Panc1 (cell line): ENCODE results near the gene PITX3. TPM values are rescaled to one million over a fixed set of nuclear protein-coding genes. Genes with fewer than 3 reads are reported as not detected.

Source experiments
- ATAC-seq: fragments of 200-7000 bp; cut with Tn5 transposase; 2 replicates; pipeline ENCODE4 v1.9.1; 2020; ENCODE audit warnings: mild to moderate bottlenecking, moderate library complexity
- BruUV-seq: library from RNA; stranded (reverse); fragments of 400-500 nt; replicated peaks from 2 replicates; lab custom pipeline; 2021; lab: Mats Ljungman, UMichigan
- CTCF ChIA-PET: fragments of 300-600 bp; sonication (Branson Sonifier 250); formaldehyde crosslinking; loops from one replicate; lab custom pipeline; 2022; ENCODE audit warnings: antibody characterized with exemption; lab: Charles Lee
- POLR2A ChIA-PET: fragments of 300-600 bp; sonication (Branson Sonifier 250); formaldehyde crosslinking; loops from one replicate; lab custom pipeline; 2022; ENCODE audit warnings: antibody characterized with exemption; lab: Charles Lee
- DNase-seq: peaks from one replicate; pipeline ENCODE4 v3.0.0-alpha.2; 2010; ENCODE audit warnings: low read depth, low spot score
- H3K27ac ChIP-seq: 2 replicates; pipeline ENCODE4 v1.5.1; 2011; ENCODE audit warnings: mild to moderate bottlenecking, low read length, inconsistent platforms
- H3K27me3 ChIP-seq: fragments of 200-500 bp; sonication (Bioruptor generic); 2 replicates; pipeline ENCODE4 v1.6.0; 2014; ENCODE audit warnings: low read length, inconsistent platforms; ENCODE audit not compliant: control insufficient read depth, insufficient read depth
- H3K36me3 ChIP-seq: fragments of 200-500 bp; sonication (Bioruptor generic); 2 replicates; pipeline ENCODE4 v1.5.1; 2014; ENCODE audit warnings: inconsistent platforms, mild to moderate bottlenecking, low read length, moderate library complexity; ENCODE audit not compliant: control insufficient read depth, insufficient read depth
- H3K4me1 ChIP-seq: 2 replicates; pipeline ENCODE4 v1.5.1; 2011; ENCODE audit warnings: inconsistent platforms, mild to moderate bottlenecking, low read length, moderate library complexity; ENCODE audit not compliant: control insufficient read depth, insufficient read depth
- H3K4me3 ChIP-seq, 2 experiments: 2 replicates each; pipeline ENCODE4 v1.5.1; 2011 to 2012; ENCODE audit warnings: low read depth in 2 of 2, low read length in 2 of 2, mild to moderate bottlenecking in 2 of 2, inconsistent platforms in 1 of 2, moderate library complexity in 1 of 2
- H3K9me3 ChIP-seq: fragments of 200-500 bp; sonication (Bioruptor generic); 2 replicates; pipeline ENCODE4 v1.5.1; 2014; ENCODE audit warnings: low read depth, mild to moderate bottlenecking, inconsistent platforms, low read length, moderate library complexity; ENCODE audit not compliant: control insufficient read depth, insufficient read depth
- POLR2AphosphoS5 ChIP-seq: IDR thresholded peaks from 2 replicates; pipeline ENCODE4 v1.6.1; 2012; ENCODE audit warnings: mild to moderate bottlenecking, low read depth, low read length, moderate library complexity
- SIN3A ChIP-seq: IDR thresholded peaks from 2 replicates; pipeline ENCODE4 v1.6.1; 2012; ENCODE audit warnings: low read depth, mild to moderate bottlenecking, low read length, moderate library complexity, borderline replicate concordance; ENCODE audit not compliant: insufficient read depth
- TCF7L2 ChIP-seq: IDR thresholded peaks from 2 replicates; pipeline ENCODE4 v1.6.1; 2011; ENCODE audit warnings: mild to moderate bottlenecking, low read depth, low read length, inconsistent platforms
- in situ Hi-C: cut with HindIII; loops from 2 replicates; pipeline ENCODE4 v1.10.0; 2016; ENCODE audit warnings: low sequenced_read_pairs, low pct_unique_long_range_greater_than_20kb
- intact Hi-C: fragments of 100-400 bp; cut with micrococcal nuclease; formaldehyde crosslinking; loops from one replicate; pipeline ENCODE4 v1.10.0; 2022; ENCODE audit not compliant: unreplicated experiment
- total RNA-seq: library from RNA; stranded (reverse); gene quantifications from one replicate; pipeline ENCODE4 v1.2.1, GENCODE V29; 2021; ENCODE audit not compliant: unreplicated experiment
- TF ChIP-seq, protein P1 (sequence below): fragments of 450-650 bp; IDR thresholded peaks from 2 replicates; pipeline ENCODE4 v1.5.1; 2017; ENCODE audit warnings: mild to moderate bottlenecking
- TF ChIP-seq, protein P2 (sequence below), 2 experiments: IDR thresholded peaks; 2 replicates each; pipeline ENCODE4 v1.6.1; 2011 to 2012; ENCODE audit warnings: low read depth in 2 of 2, control low read depth in 1 of 2, low read length in 1 of 2, mild to moderate bottlenecking in 1 of 2, moderate library complexity in 1 of 2; ENCODE audit not compliant: insufficient read depth in 1 of 2

The PITX3 gene
- total RNA-seq, 1 experiment from 2014 or later = 0.49 TPM

DNA sequence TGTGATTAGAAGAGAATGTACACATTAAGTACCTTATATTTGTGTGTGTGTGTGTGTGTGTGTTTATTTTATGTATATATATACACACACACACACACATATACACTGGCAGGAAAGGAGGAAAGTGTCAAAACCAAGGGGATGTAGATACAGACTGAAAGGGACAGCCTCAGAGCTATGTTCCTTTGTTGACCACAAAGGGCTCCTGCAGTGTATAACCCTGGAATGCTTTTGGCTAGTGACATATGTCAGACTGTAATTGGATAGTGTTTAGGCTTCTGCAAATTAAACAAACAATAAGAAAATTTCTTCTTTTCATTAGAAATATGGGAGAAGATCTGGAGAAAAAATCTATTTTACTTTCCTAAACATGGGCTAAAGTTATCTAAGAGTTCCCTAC is 19.9 kb upstream of the PITX3 start:
- TSS peak; percentile 32 for BruUV-seq
- TF ChIP-seq TCF7L2 (no peak), POLR2AphosphoS5 (no peak), SIN3A (no peak)
- TF ChIP-seq, protein P1, sequence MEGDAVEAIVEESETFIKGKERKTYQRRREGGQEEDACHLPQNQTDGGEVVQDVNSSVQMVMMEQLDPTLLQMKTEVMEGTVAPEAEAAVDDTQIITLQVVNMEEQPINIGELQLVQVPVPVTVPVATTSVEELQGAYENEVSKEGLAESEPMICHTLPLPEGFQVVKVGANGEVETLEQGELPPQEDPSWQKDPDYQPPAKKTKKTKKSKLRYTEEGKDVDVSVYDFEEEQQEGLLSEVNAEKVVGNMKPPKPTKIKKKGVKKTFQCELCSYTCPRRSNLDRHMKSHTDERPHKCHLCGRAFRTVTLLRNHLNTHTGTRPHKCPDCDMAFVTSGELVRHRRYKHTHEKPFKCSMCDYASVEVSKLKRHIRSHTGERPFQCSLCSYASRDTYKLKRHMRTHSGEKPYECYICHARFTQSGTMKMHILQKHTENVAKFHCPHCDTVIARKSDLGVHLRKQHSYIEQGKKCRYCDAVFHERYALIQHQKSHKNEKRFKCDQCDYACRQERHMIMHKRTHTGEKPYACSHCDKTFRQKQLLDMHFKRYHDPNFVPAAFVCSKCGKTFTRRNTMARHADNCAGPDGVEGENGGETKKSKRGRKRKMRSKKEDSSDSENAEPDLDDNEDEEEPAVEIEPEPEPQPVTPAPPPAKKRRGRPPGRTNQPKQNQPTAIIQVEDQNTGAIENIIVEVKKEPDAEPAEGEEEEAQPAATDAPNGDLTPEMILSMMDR = no peak
- TF ChIP-seq, protein P2, sequence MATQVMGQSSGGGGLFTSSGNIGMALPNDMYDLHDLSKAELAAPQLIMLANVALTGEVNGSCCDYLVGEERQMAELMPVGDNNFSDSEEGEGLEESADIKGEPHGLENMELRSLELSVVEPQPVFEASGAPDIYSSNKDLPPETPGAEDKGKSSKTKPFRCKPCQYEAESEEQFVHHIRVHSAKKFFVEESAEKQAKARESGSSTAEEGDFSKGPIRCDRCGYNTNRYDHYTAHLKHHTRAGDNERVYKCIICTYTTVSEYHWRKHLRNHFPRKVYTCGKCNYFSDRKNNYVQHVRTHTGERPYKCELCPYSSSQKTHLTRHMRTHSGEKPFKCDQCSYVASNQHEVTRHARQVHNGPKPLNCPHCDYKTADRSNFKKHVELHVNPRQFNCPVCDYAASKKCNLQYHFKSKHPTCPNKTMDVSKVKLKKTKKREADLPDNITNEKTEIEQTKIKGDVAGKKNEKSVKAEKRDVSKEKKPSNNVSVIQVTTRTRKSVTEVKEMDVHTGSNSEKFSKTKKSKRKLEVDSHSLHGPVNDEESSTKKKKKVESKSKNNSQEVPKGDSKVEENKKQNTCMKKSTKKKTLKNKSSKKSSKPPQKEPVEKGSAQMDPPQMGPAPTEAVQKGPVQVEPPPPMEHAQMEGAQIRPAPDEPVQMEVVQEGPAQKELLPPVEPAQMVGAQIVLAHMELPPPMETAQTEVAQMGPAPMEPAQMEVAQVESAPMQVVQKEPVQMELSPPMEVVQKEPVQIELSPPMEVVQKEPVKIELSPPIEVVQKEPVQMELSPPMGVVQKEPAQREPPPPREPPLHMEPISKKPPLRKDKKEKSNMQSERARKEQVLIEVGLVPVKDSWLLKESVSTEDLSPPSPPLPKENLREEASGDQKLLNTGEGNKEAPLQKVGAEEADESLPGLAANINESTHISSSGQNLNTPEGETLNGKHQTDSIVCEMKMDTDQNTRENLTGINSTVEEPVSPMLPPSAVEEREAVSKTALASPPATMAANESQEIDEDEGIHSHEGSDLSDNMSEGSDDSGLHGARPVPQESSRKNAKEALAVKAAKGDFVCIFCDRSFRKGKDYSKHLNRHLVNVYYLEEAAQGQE (IDR thresholded peaks at IDR 0.05; ENCODE audit: insufficient read depth in 1 of 2, low read depth in 2 of 2, low read length in 1 of 2) = no peak
- Histone ChIP-seq H3K9me3 (no peaks in the 10 kb centered on the region), H3K27me3 (no peaks in the 10 kb centered on the region), H3K36me3 (peaks cover 12% of the 10 kb centered on the region), H3K4me3 (no peak overlapping the region), H3K27ac (no peak overlapping the region), H3K4me1 (no peaks in the 10 kb centered on the region)
- DNase-seq = no peak
- POLR2A ChIA-PET = interaction anchor here (0.6 kb wide), 1 partner anchor 138 kb away, joined by 6 read pairs; no protein-coding TSS in a partner anchor
- CTCF ChIA-PET = no interaction called here
- no peak for ATAC-seq
- in situ Hi-C loops (no loop called here), intact Hi-C loops (no loop called here)

DNA sequence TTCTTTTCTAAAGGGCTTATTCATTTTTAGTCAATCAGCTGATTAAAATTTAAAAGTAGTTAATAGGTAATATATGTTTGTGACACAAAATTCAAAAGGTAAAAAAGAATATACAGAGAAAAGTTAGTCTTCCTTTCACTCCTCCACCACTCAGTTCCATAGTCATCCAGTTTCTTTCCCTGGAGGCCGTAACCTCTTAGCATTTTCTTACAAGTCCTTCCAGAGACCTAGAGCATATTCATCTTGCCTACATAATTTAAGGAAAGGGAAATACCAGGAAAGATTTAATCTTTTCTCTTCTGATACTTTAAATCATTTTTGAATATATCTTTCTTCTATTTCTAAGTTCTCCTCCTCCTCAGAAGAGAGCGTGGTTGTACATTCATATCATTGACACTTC is 14.1 kb upstream of the PITX3 start:
- no peak for DNase-seq
- no TSS peak for BruUV-seq
- intact Hi-C loops = no loop called here
- TF ChIP-seq, protein P2 (IDR thresholded peaks at IDR 0.05; ENCODE audit: insufficient read depth in 1 of 2, low read depth in 2 of 2, low read length in 1 of 2) = no peak
- TF ChIP-seq TCF7L2 = no peak
- TF ChIP-seq, protein P1 = no peak
- TF ChIP-seq SIN3A = no peak
- no peak for TF ChIP-seq POLR2AphosphoS5
- Histone ChIP-seq H3K27me3 (no peaks in the 10 kb centered on the region), H3K4me1 (no peaks in the 10 kb centered on the region), H3K9me3 (no peaks in the 10 kb centered on the region), H3K36me3 (peaks cover 7% of the 10 kb centered on the region), H3K4me3 (no peak overlapping the region), H3K27ac (no peak overlapping the region)
- POLR2A ChIA-PET = no interaction called here
- in situ Hi-C loops = no loop called here
- ATAC-seq = no peak
- CTCF ChIA-PET = no interaction called here
